ENCODE data around the gene NUDT1. TPM values are rescaled to one million over a fixed set of nuclear protein-coding genes. Genes with fewer than 3 reads are reported as not detected.

NUDT1 gene
- total RNA-seq, 4 donors from 2014 or later = 12.9 to 37.6 (median 26.6) TPM

DNA sequence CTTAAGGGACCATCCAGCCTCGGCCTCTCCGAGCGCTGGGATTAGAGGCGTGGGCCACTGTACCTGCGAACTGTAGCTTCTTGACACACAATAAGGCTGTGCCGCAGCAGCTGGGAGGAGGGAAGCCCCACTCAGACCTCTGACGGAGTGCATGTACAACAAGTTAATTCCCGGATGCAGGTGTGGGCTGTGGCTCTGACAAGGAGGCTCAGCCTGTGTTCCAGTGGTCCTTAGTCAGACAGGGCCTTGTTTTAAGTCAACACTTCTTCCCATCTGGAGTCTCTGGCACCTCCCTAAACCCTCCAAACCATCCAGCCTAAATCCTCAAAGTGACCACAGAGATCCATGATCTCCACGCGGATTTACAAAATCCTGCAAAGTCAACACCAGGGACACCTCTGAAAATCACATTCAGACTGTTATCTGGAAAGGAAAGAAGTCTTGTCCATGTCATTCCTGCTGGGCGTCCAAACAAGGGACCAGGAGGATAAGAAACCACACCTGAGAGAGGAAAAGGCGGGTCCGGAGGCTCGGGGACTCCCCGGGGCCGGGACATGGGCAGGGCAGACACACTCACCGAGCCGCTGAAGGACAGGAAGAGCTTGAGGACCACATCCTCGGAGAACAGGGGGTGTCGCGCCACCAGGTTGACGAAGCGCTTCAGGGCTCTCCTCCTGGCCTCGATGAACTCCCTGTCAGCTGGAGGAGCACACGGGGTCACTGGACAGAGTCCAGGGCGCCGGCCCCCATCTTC lies 29.4 kb downstream of the NUDT1 start:
- no peaks in the 10 kb centered on the region for H3K9me3 ChIP-seq
- H3K4me1 ChIP-seq = peaks cover 0 to 6% (median 0%) of the 10 kb centered on the region in 4 donors
- no peak for DNase-seq (ENCODE audit: low spot score in 2 of 2)
- WGBS, 2 donors = 79 to 84% methylated on average over 27 of the region's 27 CpGs
- TF ChIP-seq EP300 (IDR thresholded peaks at IDR 0.05) (no peak), POLR2A (IDR thresholded peaks at IDR 0.05) (no peak)
- TF ChIP-seq, protein P1, sequence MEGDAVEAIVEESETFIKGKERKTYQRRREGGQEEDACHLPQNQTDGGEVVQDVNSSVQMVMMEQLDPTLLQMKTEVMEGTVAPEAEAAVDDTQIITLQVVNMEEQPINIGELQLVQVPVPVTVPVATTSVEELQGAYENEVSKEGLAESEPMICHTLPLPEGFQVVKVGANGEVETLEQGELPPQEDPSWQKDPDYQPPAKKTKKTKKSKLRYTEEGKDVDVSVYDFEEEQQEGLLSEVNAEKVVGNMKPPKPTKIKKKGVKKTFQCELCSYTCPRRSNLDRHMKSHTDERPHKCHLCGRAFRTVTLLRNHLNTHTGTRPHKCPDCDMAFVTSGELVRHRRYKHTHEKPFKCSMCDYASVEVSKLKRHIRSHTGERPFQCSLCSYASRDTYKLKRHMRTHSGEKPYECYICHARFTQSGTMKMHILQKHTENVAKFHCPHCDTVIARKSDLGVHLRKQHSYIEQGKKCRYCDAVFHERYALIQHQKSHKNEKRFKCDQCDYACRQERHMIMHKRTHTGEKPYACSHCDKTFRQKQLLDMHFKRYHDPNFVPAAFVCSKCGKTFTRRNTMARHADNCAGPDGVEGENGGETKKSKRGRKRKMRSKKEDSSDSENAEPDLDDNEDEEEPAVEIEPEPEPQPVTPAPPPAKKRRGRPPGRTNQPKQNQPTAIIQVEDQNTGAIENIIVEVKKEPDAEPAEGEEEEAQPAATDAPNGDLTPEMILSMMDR (IDR thresholded peaks at IDR 0.05) = no peak
- peaks cover 0 to 60% (median 19%) of the 10 kb centered on the region in 3 donors for H3K36me3 ChIP-seq
- H3K27me3 ChIP-seq = no peaks in the 10 kb centered on the region
- no peak overlapping the region for H3K27ac ChIP-seq
- H3K4me3 ChIP-seq = no peak overlapping the region

DNA sequence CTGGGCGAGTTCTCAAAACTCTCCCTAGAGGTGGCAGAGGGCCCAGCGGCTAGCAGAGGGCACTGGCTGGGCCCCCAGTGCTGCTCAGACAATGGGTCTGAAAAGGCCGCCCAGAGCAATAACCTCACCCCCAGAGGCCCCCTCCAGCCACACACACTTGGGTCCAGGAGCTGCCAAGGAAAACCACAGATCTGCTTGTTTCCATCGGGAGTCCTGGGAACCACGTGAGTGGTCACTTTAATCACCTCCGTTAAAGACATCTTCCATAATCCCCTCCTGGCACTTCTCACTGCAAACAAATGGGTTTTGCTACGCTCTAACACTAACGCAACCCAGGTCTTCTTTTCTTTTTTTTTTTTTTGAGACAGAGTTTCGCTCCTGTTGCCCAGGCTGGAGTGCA lies 30.0 kb downstream of the NUDT1 start:
- peaks cover 0 to 62% (median 23%) of the 10 kb centered on the region in 3 donors for H3K36me3 ChIP-seq

DNA sequence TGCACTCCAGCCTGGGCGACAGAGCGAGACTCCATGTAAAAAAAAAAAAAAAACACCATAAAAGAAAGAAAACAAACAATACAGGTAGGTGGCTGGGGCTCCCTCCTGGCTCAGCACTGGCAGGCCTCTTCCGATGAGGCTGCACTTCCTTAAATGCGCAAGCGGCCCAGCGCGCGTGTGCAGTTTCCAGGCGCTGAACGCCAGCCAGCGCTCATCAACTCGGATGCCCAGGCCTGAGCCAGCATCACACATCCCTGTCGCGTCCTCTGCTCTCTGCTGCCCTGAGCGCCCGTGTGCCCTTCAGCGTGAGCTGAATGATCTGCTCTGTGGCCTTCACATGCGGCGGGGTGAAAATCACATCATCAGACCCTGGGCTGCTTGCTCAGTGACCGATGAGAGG lies 31.8 kb downstream of the NUDT1 start:
- 92 to 97% methylated on average over 20 of the region's 20 CpGs for WGBS, 2 donors
- Histone ChIP-seq H3K27me3 (no peaks in the 10 kb centered on the region), H3K9me3 (no peaks in the 10 kb centered on the region), H3K36me3 (peaks cover 0 to 72% (median 25%) of the 10 kb centered on the region in 3 donors), H3K4me3 (no peak overlapping the region), H3K4me1 (peaks cover 0 to 6% (median 0%) of the 10 kb centered on the region in 4 donors), H3K27ac (no peak overlapping the region)
- no peak for DNase-seq (ENCODE audit: low spot score in 2 of 2)
- TF ChIP-seq EP300 (IDR thresholded peaks at IDR 0.05) = no peak
- TF ChIP-seq POLR2A (IDR thresholded peaks at IDR 0.05) = no peak
- TF ChIP-seq, protein P1 (IDR thresholded peaks at IDR 0.05) = no peak

More for the DNA sequence above, 30.0 kb downstream of the NUDT1 start:
- 76 to 82% methylated on average over 7 to 9 of the region's 9 CpGs for WGBS, 2 donors
- H3K4me3 ChIP-seq = no peak overlapping the region
- DNase-seq (ENCODE audit: low spot score in 2 of 2) = no peak
- peaks cover 0 to 6% (median 0%) of the 10 kb centered on the region in 4 donors for H3K4me1 ChIP-seq
- no peaks in the 10 kb centered on the region for H3K27me3 ChIP-seq
- no peak overlapping the region for H3K27ac ChIP-seq
- TF ChIP-seq POLR2A (IDR thresholded peaks at IDR 0.05) (no peak), EP300 (IDR thresholded peaks at IDR 0.05) (no peak)
- TF ChIP-seq, protein P1 (IDR thresholded peaks at IDR 0.05) = no peak
- no peaks in the 10 kb centered on the region for H3K9me3 ChIP-seq

DNA sequence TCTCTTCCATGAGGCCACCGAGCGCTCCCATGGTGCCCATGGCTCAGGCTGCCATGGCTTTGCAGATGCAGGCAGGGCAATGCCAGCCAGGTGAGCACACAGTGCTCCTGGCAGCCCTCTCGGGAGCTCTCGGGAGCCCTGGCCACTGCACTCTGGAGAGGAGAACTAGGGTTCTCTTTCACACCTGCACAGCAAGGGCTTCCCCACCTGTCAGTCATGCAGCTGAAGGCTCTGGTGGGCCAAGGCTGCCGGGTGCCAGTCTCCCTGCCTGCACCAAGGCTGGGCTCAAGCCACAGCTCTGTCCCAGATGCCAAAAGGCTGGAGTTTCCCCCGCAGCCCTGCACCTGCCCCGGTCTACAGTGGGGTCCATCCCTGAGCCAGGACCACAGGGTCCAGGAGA lies 32.6 kb downstream of the NUDT1 start:
- H3K27me3 ChIP-seq = no peaks in the 10 kb centered on the region
- no peak for DNase-seq (ENCODE audit: low spot score in 2 of 2)
- no peaks in the 10 kb centered on the region for H3K9me3 ChIP-seq
- no peak overlapping the region for H3K4me3 ChIP-seq
- WGBS, 2 donors = 83 to 95% methylated on average over 3 to 7 of the region's 7 CpGs
- TF ChIP-seq EP300 (IDR thresholded peaks at IDR 0.05) = no peak
- TF ChIP-seq, protein P1 (IDR thresholded peaks at IDR 0.05) = no peak
- no peak for TF ChIP-seq POLR2A (IDR thresholded peaks at IDR 0.05)
- peaks cover 0 to 70% (median 25%) of the 10 kb centered on the region in 3 donors for H3K36me3 ChIP-seq
- no peak overlapping the region for H3K27ac ChIP-seq
- peaks cover 0 to 3% (median 0%) of the 10 kb centered on the region in 4 donors for H3K4me1 ChIP-seq

DNA sequence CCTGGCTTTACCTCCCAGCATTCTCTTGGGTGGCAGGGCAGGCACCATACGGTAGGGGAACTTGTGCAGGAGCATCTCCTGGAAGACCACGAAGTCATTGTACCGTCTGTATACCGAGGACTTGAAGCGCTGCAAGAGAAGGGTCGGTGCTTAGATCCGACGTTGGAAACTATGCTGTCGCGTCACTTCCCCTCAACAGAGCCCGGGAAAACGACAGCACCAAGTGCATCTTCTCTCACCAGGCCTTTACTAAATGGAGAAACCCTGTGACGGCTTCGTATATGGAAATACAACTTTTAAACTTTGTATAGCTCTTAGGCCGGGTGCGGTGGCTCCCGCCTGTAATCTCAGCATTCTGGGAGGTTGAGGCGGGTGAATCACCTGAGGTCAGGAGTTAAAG lies 33.1 kb downstream of the NUDT1 start:
- no peak overlapping the region for H3K4me3 ChIP-seq
- peaks cover 0 to 4% (median 0%) of the 10 kb centered on the region in 4 donors for H3K4me1 ChIP-seq
- H3K9me3 ChIP-seq = no peaks in the 10 kb centered on the region
- 90 to 91% methylated on average over 18 of the region's 18 CpGs for WGBS, 2 donors
- DNase-seq (ENCODE audit: low spot score in 2 of 2) = no peak
- TF ChIP-seq POLR2A (IDR thresholded peaks at IDR 0.05) (no peak), EP300 (IDR thresholded peaks at IDR 0.05) (no peak)
- TF ChIP-seq, protein P1 (IDR thresholded peaks at IDR 0.05) = no peak
- peaks cover 0 to 66% (median 25%) of the 10 kb centered on the region in 3 donors for H3K36me3 ChIP-seq
- no peak overlapping the region for H3K27ac ChIP-seq
- no peaks in the 10 kb centered on the region for H3K27me3 ChIP-seq
